ENCODE results near the gene ANKS1B.

- TF ChIP-seq CTCF (conservative IDR thresholded peaks at IDR 0.05; ENCODE audit: low read length): no peak
- TF ChIP-seq EZH2phosphoT487 (IDR thresholded peaks at IDR 0.05; ENCODE audit: borderline replicate concordance): no peak
Observed at GRCh38 chr12:99287136-99287535, 697.6 kb downstream of the ANKS1B start.
